ENCODE measurements around the gene KDM2A.
A peak's percentile ranks its signal among the peaks of the same experiment; 100 is the strongest.
"Not testable (repeated sequence)": the region's sequence is repeated elsewhere in the genome, so short reads cannot be mapped to it uniquely, and the experiment has no call there.

KDM2A gene

GRCh38 chr11:67117672-67118180, 1.3 kb upstream of the KDM2A start:
- peak in 1 of 3 experiments; percentile 5 for DNase-seq (ENCODE audit: low read depth in 3 of 3)

GRCh38 chr11:67118181-67118766, 789 bp upstream of the KDM2A start:
- peak; percentile 22 to 53 (median 28) for DNase-seq (ENCODE audit: low read depth in 3 of 3)

- DNase-seq (ENCODE audit: low read depth in 3 of 3) = no peak
Observed at GRCh38 chr11:67119585-67120391, 725 bp downstream of the KDM2A start.

- no peak for DNase-seq (ENCODE audit: low read depth in 3 of 3)
Observed at GRCh38 chr11:67120456-67120855, 1.4 kb downstream of the KDM2A start.

- no peak for DNase-seq (ENCODE audit: low read depth in 3 of 3)
Observed at GRCh38 chr11:67120881-67121710, 2.0 kb downstream of the KDM2A start.

- not testable (repeated sequence) for DNase-seq (ENCODE audit: low read depth in 3 of 3)
Observed at GRCh38 chr11:67123801-67124200, 4.7 kb downstream of the KDM2A start.

- not testable (repeated sequence) for DNase-seq (ENCODE audit: low read depth in 3 of 3)
Observed at GRCh38 chr11:67126243-67126642, 7.2 kb downstream of the KDM2A start.

GRCh38 chr11:67126986-67127385, 7.9 kb downstream of the KDM2A start:
- DNase-seq (ENCODE audit: low read depth in 3 of 3) = no peak

- not testable (repeated sequence) for DNase-seq (ENCODE audit: low read depth in 3 of 3)
Observed at GRCh38 chr11:67130861-67131260, 11.8 kb downstream of the KDM2A start.

- DNase-seq (ENCODE audit: low read depth in 3 of 3) = no peak
Observed at GRCh38 chr11:67136156-67136555, 17.1 kb downstream of the KDM2A start.

GRCh38 chr11:67138922-67139321, 19.9 kb downstream of the KDM2A start:
- DNase-seq (ENCODE audit: low read depth in 3 of 3) = no peak

GRCh38 chr11:67146516-67147226, 27.6 kb downstream of the KDM2A start:
- no peak for DNase-seq (ENCODE audit: low read depth in 3 of 3)

- DNase-seq (ENCODE audit: low read depth in 3 of 3) = no peak
Observed at GRCh38 chr11:67153971-67154370, 34.9 kb downstream of the KDM2A start.

- no peak for DNase-seq (ENCODE audit: low read depth in 3 of 3)
Observed at GRCh38 chr11:67154726-67155125, 35.7 kb downstream of the KDM2A start.

GRCh38 chr11:67157691-67158090, 38.6 kb downstream of the KDM2A start:
- DNase-seq (ENCODE audit: low read depth in 3 of 3) = no peak

GRCh38 chr11:67158221-67158620, 39.2 kb downstream of the KDM2A start:
- no peak for DNase-seq (ENCODE audit: low read depth in 3 of 3)

- no peak for DNase-seq (ENCODE audit: low read depth in 3 of 3)
Observed at GRCh38 chr11:67160045-67160444, 41.0 kb downstream of the KDM2A start.

GRCh38 chr11:67160872-67161783, 42.1 kb downstream of the KDM2A start:
- DNase-seq (ENCODE audit: low read depth in 3 of 3) = no peak

- DNase-seq (ENCODE audit: low read depth in 3 of 3) = no peak
Observed at GRCh38 chr11:67163006-67163405, 43.9 kb downstream of the KDM2A start.

- no peak for DNase-seq (ENCODE audit: low read depth in 3 of 3)
Observed at GRCh38 chr11:67165623-67166022, 46.6 kb downstream of the KDM2A start.

- DNase-seq (ENCODE audit: low read depth in 3 of 3) = no peak
Observed at GRCh38 chr11:67167091-67167490, 48.0 kb downstream of the KDM2A start.
